Embryonic facial prominence (tissue), 1 donor: Measurements from ENCODE around the gene STMN1.
A peak's percentile ranks its signal among the peaks of the same experiment; 100 is the strongest.

Experiments
- DNase-seq: peaks from one replicate; pipeline ENCODE4 v3.0.0-alpha.2; 2016; ENCODE audit errors: extremely low spot score

STMN1 gene

GRCh38 chr1:25871086-25871703, 35.0 kb downstream of the STMN1 start:
- no peak for DNase-seq

- DNase-seq = no peak
Observed at GRCh38 chr1:25870614-25871013, 35.6 kb downstream of the STMN1 start.

GRCh38 chr1:25869909-25870606, 36.2 kb downstream of the STMN1 start:
- DNase-seq = no peak

- DNase-seq = no peak
Observed at GRCh38 chr1:25867210-25867991, 38.8 kb downstream of the STMN1 start.

GRCh38 chr1:25866288-25866687, 39.9 kb downstream of the STMN1 start:
- no peak for DNase-seq

- no peak for DNase-seq
Observed at GRCh38 chr1:25864434-25864833, 41.8 kb downstream of the STMN1 start.

DNA sequence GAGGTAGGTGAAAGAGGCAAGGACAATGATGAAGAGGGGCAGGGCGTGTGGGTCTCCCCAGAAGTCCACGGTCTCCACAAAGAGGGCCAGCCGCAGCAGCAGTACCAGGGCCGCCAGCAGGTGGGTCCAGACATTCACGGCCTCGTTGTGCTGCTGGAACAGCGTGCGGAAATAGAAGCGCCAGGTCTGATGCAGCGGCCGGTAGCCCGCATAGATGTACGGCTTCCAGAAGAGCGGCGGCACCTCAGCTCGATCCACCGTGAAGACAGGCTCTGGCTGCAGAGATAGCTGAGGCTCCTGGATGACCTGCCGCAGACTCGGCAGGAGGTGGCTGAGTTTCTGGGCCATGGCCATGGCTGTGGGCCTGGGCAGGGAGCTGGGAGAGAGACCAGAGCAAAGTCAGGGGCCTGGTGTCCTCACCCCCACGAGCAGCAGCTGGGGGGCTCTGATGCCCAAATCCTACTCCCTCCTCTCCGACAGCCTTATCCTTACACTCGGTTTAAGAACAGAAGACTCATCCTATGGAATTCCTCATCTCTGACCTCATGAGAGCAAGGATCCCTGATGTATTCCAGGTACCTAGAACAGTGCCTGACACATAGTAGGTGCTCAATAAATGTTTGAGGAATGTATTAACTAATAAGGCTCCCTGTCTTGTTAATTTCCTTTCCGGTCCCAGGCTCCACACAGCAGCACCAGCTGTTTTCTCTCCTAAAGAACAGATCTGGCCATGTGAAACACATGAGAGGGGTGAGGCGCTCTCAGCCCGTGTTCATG, 42.5 kb downstream of the STMN1 start:
- DNase-seq = no peak

DNA sequence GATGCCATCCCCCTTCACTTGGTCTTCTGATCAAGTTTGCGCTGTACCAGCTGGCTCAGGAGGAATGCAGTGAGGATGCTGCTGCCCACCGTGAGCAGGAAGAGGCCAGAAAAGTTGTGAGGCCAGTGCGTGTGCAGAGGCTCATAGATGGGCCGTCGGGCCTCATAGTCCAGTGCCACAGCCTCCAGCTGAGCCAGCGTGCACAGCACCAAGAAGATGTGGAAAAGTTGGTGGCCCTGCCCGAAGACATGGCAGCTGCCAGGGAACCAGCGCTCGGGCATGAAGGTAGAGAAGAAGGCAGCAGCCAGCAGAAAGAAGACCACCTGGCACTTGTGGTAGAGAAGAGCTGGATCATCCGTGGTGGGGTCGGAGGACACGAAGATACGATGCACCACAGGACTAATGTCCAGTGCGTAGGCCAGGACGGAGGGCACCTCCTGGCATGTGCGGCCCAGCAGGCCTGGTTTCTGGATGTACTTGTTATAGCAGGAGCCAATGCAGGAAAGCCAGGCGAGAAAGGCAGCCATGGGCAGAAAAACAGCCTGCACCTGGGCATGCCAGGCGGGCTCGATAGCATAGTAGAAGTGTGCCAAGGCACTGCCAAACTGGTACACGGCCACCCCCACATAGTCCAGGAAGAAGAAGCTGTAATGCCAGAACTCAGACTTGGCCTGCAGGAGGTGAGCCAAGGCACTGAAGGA, 43.3 kb downstream of the STMN1 start:
- no peak for DNase-seq

- DNase-seq = no peak
Observed at GRCh38 chr1:25861316-25862286, 44.6 kb downstream of the STMN1 start.

- DNase-seq = peak; percentile 53
Observed at GRCh38 chr1:25858906-25859789, 47.1 kb downstream of the STMN1 start, which contains the start of gene AUNIP. Gene AUNIP, minus strand, starts transcription at chr1:25859457. Its CDS starts 100 bp downstream, at chr1:25859357.

DNA sequence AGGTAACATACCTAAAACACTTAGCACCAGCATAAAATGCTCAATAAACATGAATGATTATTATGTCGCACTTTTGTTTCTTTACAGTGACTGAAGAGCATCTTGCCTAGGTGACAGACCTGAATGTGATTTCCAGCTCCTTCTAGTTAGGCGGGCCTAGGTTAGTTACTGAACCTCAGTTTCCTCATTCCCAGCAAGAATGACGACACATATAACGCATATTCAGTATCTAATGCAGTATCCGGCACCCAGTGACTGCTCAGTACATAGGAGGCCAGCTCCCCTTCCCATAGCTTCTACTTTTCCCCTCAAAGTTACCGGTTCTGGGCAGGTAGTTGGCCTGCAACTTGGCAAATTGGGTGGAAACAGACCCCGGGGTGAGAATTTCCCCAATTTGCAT, 47.7 kb downstream of the STMN1 start:
- no peak for DNase-seq

DNA sequence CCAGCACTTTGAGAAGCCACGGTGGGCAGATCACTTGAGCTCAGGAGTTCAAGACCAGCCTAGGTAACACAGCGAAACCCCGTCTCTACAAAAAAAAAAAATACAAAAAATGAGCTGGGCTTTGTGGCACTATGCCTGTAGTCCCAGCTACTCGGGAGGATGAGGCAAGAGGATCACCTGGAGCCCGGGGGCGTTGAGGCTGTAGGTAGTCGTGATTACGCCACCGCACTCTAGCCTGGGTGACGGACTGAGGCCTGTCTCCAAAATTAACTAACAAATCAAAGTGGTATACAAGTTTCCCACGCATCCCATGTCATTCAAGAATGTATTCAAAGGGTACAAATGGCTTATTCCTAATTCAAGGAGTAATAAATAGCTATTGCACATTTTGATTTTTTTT, 49.4 kb downstream of the STMN1 start:
- DNase-seq = no peak

- no peak for DNase-seq
Observed at GRCh38 chr1:25854554-25854953, 51.7 kb downstream of the STMN1 start.
